Mononuclear cell (primary cell): ENCODE data around the gene UBE2A. TPM values are rescaled to one million over a fixed set of nuclear protein-coding genes. Genes with fewer than 3 reads are reported as not detected.

ENCODE experiments used
- H3K27me3 ChIP-seq: 2 replicates; pipeline ENCODE4 v1.6.0; 2011; ENCODE audit warnings: low read length, control low read depth; ENCODE audit not compliant: insufficient read depth
- H3K4me1 ChIP-seq: 2 replicates; pipeline ENCODE4 v1.5.1; 2011; ENCODE audit warnings: mild to moderate bottlenecking, low read length, control low read depth; ENCODE audit not compliant: insufficient read depth
- H3K4me3 ChIP-seq: 2 replicates; pipeline ENCODE4 v1.5.1; 2011; ENCODE audit warnings: mild to moderate bottlenecking, low read length, moderate library complexity
- H3K9me3 ChIP-seq: 2 replicates; pipeline ENCODE4 v1.5.1; 2011; ENCODE audit warnings: low read depth, mild to moderate bottlenecking, control low read depth, low read length
- total RNA-seq: library from RNA; depleted of rRNA; stranded (reverse); fragments of >200 nt; gene quantifications from one replicate; pipeline ENCODE4 v1.2.3, GENCODE V29; 2012

The UBE2A gene
- total RNA-seq, 1 donor: 40.2 TPM

- H3K4me1 ChIP-seq: peaks cover 13% of the 10 kb centered on the region
- no peaks in the 10 kb centered on the region for H3K27me3 ChIP-seq
- H3K4me3 ChIP-seq: no peak overlapping the region
- no peaks in the 10 kb centered on the region for H3K9me3 ChIP-seq
These were observed 28.4 kb downstream of the UBE2A start for GRCh38 chrX:119602701-119603255.

GRCh38 chrX:119604766-119605463 lies 30.6 kb downstream of the UBE2A start:
- H3K4me1 ChIP-seq: peaks cover 13% of the 10 kb centered on the region
- no peaks in the 10 kb centered on the region for H3K27me3 ChIP-seq
- H3K9me3 ChIP-seq: no peaks in the 10 kb centered on the region
- H3K4me3 ChIP-seq: peak overlapping the region; percentile 51

- no peaks in the 10 kb centered on the region for H3K9me3 ChIP-seq
- no peaks in the 10 kb centered on the region for H3K27me3 ChIP-seq
- H3K4me1 ChIP-seq: peaks cover 13% of the 10 kb centered on the region
- peak overlapping the region; percentile 68 for H3K4me3 ChIP-seq
These were observed 31.3 kb downstream of the UBE2A start for GRCh38 chrX:119605464-119606279.

- peaks cover 13% of the 10 kb centered on the region for H3K4me1 ChIP-seq
- no peaks in the 10 kb centered on the region for H3K9me3 ChIP-seq
- H3K27me3 ChIP-seq: no peaks in the 10 kb centered on the region
- H3K4me3 ChIP-seq: peak within 1 kb of the TSS; percentile 68
These were observed 32.1 kb downstream of the UBE2A start, which contains the start of gene NKRF for GRCh38 chrX:119606280-119607017. TSS of gene NKRF (minus strand) at chrX:119606424.

- no peak overlapping the region for H3K4me3 ChIP-seq
- H3K27me3 ChIP-seq: no peaks in the 10 kb centered on the region
- H3K4me1 ChIP-seq: peaks cover 13% of the 10 kb centered on the region
- H3K9me3 ChIP-seq: no peaks in the 10 kb centered on the region
These were observed 32.6 kb downstream of the UBE2A start for GRCh38 chrX:119607018-119607389.

- H3K27me3 ChIP-seq: no peaks in the 10 kb centered on the region
- H3K4me1 ChIP-seq: peaks cover 30% of the 10 kb centered on the region
These were observed 40.4 kb downstream of the UBE2A start for GRCh38 chrX:119614776-119615175.

GRCh38 chrX:119617517-119618164 lies 43.3 kb downstream of the UBE2A start:
- peaks cover 34% of the 10 kb centered on the region for H3K4me1 ChIP-seq
- no peaks in the 10 kb centered on the region for H3K27me3 ChIP-seq
- H3K4me3 ChIP-seq: no peak overlapping the region
- no peaks in the 10 kb centered on the region for H3K9me3 ChIP-seq

More at GRCh38 chrX:119614776-119615175, 40.4 kb downstream of the UBE2A start:
- no peak overlapping the region for H3K4me3 ChIP-seq
- no peaks in the 10 kb centered on the region for H3K9me3 ChIP-seq

GRCh38 chrX:119618439-119618838 lies 44.1 kb downstream of the UBE2A start:
- no peaks in the 10 kb centered on the region for H3K27me3 ChIP-seq
- peaks cover 34% of the 10 kb centered on the region for H3K4me1 ChIP-seq
- no peak overlapping the region for H3K4me3 ChIP-seq
- H3K9me3 ChIP-seq: no peaks in the 10 kb centered on the region

GRCh38 chrX:119622356-119623232 lies 48.2 kb downstream of the UBE2A start:
- peaks cover 36% of the 10 kb centered on the region for H3K4me1 ChIP-seq
- H3K27me3 ChIP-seq: no peaks in the 10 kb centered on the region
- H3K4me3 ChIP-seq: no peak overlapping the region
- no peaks in the 10 kb centered on the region for H3K9me3 ChIP-seq

- Histone ChIP-seq H3K4me1 (peaks cover 18% of the 10 kb centered on the region), H3K9me3 (no peaks in the 10 kb centered on the region), H3K27me3 (no peaks in the 10 kb centered on the region), H3K4me3 (no peak overlapping the region)
These were observed 50.1 kb downstream of the UBE2A start for GRCh38 chrX:119624417-119624816.

- H3K9me3 ChIP-seq: no peaks in the 10 kb centered on the region
- no peak overlapping the region for H3K4me3 ChIP-seq
- peaks cover 12% of the 10 kb centered on the region for H3K4me1 ChIP-seq
- no peaks in the 10 kb centered on the region for H3K27me3 ChIP-seq
These were observed 50.7 kb downstream of the UBE2A start for GRCh38 chrX:119624951-119625668.

GRCh38 chrX:119625843-119626242 lies 51.5 kb downstream of the UBE2A start:
- peaks cover 11% of the 10 kb centered on the region for H3K4me1 ChIP-seq
- no peak overlapping the region for H3K4me3 ChIP-seq
- no peaks in the 10 kb centered on the region for H3K9me3 ChIP-seq
- H3K27me3 ChIP-seq: no peaks in the 10 kb centered on the region
